Prostate gland (tissue), 2 donors: ENCODE data around the gene PDSS2.

ENCODE experiments used
- POLR2A ChIP-seq: fragments of 450-650 bp; IDR thresholded peaks from one replicate; pipeline ENCODE4 v1.6.1; 2016; ENCODE audit warnings: antibody characterized with exemption, mild to moderate bottlenecking
- POLR2AphosphoS5 ChIP-seq: sonication (generic); formaldehyde crosslinking; IDR thresholded peaks from one replicate; pipeline ENCODE4 v1.6.1; 2017; ENCODE audit warnings: antibody characterized with exemption
- TF ChIP-seq, protein P1 (sequence below), 4 experiments: fragments of 200-600 bp in 2 of 4; fragments of 450-650 bp in 2 of 4; sonication (generic) in 2 of 4; IDR thresholded peaks; 1 replicate in 3 of 4; 2 replicates in 1 of 4; pipeline ENCODE4 v1.5.1; 2016 to 2019; ENCODE audit warnings: antibody characterized with exemption in 4 of 4, mild to moderate bottlenecking in 2 of 4, moderate library complexity in 2 of 4

- TF ChIP-seq, protein P1, sequence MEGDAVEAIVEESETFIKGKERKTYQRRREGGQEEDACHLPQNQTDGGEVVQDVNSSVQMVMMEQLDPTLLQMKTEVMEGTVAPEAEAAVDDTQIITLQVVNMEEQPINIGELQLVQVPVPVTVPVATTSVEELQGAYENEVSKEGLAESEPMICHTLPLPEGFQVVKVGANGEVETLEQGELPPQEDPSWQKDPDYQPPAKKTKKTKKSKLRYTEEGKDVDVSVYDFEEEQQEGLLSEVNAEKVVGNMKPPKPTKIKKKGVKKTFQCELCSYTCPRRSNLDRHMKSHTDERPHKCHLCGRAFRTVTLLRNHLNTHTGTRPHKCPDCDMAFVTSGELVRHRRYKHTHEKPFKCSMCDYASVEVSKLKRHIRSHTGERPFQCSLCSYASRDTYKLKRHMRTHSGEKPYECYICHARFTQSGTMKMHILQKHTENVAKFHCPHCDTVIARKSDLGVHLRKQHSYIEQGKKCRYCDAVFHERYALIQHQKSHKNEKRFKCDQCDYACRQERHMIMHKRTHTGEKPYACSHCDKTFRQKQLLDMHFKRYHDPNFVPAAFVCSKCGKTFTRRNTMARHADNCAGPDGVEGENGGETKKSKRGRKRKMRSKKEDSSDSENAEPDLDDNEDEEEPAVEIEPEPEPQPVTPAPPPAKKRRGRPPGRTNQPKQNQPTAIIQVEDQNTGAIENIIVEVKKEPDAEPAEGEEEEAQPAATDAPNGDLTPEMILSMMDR (IDR thresholded peaks at IDR 0.05): no peak
- TF ChIP-seq POLR2A: no peak
- no peak for TF ChIP-seq POLR2AphosphoS5
These were observed 46.8 kb upstream of the PDSS2 start for GRCh38 chr6:107506145-107506544.
